Tibial nerve (tissue), 4 donors: Measurements from ENCODE around the gene PLAC9.

ENCODE experiments used
- CTCF ChIP-seq, 5 experiments: fragments of 200-600 bp in 3 of 5; fragments of 450-650 bp in 2 of 5; sonication (generic) in 3 of 5; IDR thresholded peaks; one replicate each; pipeline ENCODE4 v1.5.1; 2016 to 2019; ENCODE audit warnings: antibody characterized with exemption in 5 of 5, mild to moderate bottlenecking in 3 of 5, moderate library complexity in 2 of 5
- EP300 ChIP-seq, 2 donors: sonication (generic); formaldehyde crosslinking; IDR thresholded peaks; one replicate each; pipeline ENCODE4 v1.6.1; 2017; ENCODE audit warnings: antibody characterized with exemption in 2 of 2, mild to moderate bottlenecking in 1 of 2
- POLR2A ChIP-seq, 2 donors: fragments of 450-650 bp; IDR thresholded peaks; one replicate each; pipeline ENCODE4 v1.6.1; 2017; ENCODE audit warnings: antibody characterized with exemption in 2 of 2, mild to moderate bottlenecking in 2 of 2, moderate library complexity in 2 of 2

GRCh38 chr10:80149123-80149522 is 16.6 kb downstream of the PLAC9 start:
- TF ChIP-seq CTCF (IDR thresholded peaks at IDR 0.05): no peak
- TF ChIP-seq EP300 (IDR thresholded peaks at IDR 0.05): no peak
- TF ChIP-seq POLR2A (IDR thresholded peaks at IDR 0.05): no peak
